Stimulated activated CD8-positive, alpha-beta memory T cell treated with anti-CD3 and anti-CD28 coated beads, Interleukin-2, amount 100 ng/mL, for 48 hours (primary cell): ENCODE results near the gene DCUN1D2.
"Not testable (repeated sequence)": the region's sequence is repeated elsewhere in the genome, so short reads cannot be mapped to it uniquely, and the experiment has no call there.

Experiments used
- DNase-seq, 2 donors: peaks; one replicate each; pipeline ENCODE4 v3.0.0-alpha.2; 2020; ENCODE audit warnings: low read depth in 2 of 2

DCUN1D2 gene

DNA sequence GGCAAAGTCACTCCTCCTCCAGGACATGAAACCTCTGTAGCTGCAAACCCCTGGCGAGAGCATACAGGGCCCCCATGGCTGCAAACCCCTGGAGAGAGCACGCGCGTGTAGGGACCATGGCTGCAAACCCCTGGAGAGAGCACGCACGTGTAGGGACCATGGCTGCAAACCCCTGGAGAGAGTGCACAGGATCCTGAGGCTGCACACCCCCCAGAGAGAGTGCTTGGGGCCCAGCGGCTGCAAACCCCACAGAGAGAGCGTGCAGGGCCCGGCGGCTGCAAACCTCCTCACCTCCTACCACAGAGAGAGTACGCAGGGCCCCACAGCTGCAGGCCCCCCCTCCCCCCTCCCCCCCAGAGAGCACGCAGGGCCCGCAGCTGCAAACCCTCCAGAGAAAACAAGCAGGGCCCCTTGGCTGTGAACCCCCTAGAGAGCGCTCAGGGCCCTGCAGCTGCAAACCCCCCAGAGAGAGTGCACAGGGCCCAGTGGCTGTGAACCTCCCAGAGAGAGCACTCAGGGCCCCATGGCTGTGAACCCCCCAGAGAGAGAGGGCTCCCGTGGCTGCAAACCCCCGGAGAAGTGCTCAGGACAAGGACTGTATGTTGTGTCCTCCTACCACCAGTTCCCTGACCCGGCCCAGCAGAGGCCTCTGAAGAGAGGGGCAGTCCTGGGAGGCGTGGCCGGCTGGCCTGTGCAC is 44.6 kb downstream of the DCUN1D2 start:
- DNase-seq = no peak

DNA sequence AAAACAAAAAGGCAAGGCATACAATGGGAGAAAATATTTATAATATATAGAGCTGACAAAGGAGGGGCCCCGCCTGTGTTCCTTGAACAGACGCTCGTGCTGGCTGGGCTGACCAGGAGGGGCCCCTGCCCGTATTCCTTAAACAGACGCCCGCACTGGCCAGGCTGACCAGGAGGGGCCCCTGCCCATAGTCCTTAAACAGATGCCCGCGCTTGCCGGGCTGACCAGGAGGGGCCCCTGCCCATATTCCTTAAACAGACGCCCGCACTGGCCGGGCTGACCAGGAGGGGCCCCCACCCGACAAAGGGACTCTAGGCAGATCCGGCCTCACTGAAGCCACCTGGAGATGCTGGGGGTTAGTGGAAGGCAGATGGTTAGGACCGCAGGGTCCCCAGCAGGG is 46.5 kb downstream of the DCUN1D2 start:
- DNase-seq = no peak

DNA sequence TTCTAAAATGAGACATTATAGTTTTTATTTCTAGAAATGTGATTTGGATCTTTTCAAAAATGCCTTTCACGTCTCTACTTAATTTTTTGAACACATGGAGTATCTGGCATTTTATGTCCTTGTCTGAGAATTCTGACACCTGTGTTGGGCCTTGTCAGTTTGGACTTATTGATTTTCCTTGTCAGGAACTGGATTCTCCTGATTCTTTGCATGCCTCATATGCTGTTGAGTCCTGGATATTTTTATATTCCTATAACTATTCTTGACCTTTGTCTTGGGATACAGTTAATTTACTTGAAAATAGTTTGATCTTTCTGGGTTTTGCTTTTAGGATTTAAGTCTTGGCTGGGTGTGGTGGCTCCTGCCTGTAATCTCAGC is 47.5 kb downstream of the DCUN1D2 start:
- DNase-seq = no peak

DNA sequence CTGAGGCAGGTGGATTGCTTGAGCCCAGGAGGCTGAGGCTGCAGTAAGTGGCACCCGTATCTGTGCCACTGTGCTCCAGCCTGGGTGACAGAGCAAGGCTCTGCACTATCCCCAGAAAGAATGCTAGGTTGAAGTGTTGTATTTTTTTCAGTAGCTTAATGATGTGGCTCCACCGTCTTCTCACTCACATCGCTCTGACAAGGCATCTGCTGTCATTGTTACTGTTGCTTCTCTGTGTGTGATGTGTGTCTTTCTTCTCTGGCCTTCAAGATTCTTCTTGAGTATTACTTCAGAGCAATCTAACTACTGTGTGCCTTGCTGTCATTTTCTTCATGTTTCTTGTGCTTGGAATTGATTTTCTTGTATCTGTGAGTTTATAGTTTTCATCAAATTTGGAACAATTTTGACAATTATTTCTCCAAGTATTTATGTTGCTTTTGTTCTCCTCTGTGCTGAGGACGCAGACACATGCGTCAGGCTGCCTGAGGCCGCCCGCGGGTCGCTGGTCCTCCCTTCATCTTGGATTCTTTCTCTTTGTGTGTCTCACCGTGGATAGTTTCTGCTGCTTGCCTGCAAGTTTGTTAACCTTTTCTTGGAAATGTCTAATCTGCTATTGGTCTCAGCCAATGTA is 48.0 kb downstream of the DCUN1D2 start:
- no peak for DNase-seq

DNA sequence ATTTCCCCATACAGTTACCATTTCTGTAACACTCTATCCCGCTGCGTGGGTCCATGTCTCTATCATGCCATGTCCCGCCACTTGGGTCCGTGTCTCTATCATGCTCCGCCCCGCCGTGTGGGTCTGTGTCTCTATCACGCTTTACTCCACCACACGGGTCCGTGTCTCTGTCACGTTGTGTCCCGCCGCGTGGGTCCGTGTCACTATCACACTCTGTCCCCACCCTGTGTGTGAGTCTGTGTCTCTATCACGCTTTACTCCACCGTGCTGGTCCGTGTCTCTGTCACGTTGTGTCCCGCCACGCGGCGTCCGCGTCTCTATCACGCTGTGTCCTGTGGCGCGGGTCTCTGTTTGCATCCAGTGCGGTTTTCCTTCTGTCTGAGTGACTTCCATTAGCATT is 48.9 kb downstream of the DCUN1D2 start:
- DNase-seq = no peak

DNA sequence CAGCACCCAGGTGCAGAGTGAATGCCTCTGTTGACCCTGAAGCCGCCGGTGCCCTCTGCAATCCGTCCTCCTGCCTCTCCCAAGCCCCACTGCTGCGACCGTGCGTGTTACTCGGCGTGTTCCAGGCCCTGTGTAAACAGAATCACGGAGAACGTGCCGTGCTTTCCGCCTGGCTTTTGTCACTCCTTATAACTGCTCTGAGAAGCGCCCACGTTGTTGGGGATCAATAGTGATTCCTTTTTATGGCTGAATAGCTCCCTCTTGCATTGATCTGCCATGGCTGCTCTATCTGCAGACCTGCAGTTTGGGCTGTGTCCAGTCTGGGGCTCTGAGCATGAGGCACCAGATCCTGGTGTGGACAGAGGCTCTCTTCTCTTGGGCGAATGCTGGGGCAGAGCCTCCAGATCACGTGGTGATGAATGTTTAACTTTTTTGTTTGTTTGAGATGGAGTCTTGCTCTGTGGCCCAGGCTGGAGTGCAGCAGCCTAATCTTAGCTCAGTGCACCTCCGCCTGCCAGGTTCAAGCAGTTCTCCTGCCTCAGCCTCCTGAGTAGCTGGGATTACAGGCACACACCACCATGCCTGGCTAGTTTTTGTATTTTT is 53.0 kb downstream of the DCUN1D2 start:
- no peak for DNase-seq

DNA sequence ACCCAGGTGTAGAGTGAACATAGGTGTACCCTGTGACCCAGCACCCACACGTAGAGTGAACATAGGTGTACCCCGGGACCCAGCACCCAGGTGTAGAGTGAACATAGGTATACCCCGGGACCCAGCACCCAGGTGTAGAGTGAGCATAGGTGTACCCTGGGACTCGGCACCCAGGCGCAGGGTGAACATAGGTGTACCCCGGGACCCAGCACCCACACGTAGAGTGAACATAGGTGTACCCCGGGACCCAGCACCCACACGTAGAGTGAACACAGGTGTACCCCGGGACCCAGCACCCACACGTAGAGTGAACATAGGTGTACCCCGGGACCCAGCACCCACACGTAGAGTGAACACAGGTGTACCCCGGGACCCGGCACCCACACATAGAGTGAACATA is 53.6 kb downstream of the DCUN1D2 start:
- not testable (repeated sequence) for DNase-seq

DNA sequence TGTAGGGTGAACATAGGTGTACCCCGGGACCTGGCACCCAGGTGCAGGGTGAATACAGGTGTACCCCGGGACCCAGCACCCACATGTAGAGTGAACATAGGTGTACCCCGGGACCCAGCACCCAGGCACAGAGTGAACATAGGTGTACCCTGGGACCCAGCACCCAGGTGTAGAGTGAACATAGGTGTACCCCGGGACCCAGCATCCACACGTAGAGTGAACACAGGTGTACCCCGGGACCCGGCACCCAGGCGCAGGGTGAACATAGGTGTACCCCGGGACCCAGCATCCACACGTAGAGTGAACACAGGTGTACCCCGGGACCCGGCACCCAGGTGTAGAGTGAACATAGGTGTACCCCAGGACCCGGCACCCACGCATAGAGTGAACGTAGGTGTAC is 54.6 kb downstream of the DCUN1D2 start:
- DNase-seq = not testable (repeated sequence)

DNA sequence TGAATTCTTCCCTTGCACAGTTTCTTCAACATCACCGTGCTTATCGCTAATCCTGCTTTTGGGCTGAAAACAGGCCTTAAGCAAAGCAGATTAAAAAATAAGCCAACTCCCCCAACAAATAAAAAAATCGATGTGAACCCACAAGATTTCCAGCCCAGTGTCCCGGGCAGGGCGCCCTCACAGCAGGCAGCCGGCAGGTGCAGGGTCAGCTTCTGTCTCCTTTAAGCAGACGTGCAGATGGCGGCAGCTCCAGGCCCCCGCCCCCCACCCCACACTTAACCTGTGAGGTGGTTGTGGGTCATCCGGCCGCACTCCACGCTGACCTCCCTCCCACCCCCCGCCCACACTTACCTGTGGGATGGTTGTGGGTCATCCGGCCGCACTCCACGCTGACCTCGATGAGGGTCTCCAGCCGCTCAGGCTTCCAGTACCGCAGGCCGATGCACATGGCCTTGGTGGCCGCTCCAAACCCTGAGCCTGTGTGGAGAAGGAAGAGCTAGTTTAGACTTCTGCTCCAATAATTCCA is 57.1 kb downstream of the DCUN1D2 start:
- DNase-seq = no peak

DNA sequence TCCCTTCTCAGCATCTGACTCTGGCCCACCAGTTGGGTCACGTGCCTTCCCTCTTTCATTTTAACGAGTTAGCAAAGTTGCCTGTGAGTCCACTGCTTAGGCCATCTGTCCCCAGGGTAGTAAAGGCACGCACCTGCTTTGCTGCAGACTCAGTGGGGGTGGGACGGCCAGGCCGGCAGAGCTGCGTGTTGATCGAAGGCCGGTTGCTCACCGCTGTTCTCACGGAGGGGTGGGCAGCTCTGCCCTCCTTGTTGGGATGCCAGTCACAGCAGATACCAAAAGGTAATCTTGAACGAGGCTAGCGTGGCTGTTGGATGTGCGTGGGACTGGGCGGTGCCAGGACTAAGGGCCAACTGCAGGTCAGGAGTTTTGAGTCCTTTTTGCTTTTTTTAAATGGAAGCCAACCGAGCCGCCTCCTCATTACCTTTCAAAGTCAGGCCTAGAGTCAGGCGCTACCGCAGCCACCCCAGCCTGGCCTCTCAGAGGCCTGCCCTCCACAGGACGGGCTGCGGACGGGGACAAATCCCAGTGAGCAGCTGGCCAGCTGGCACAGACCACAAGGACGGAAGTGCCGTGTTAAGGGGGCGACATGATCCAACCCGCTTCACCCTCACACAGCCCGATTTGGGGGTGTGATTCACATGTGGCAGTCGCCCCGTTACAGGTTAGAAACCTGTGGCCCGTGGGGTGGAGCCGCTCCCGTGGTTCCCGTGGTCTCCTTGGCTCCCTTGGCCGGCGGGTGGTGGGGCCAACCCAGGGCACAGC is 57.8 kb downstream of the DCUN1D2 start:
- DNase-seq = no peak

DNA sequence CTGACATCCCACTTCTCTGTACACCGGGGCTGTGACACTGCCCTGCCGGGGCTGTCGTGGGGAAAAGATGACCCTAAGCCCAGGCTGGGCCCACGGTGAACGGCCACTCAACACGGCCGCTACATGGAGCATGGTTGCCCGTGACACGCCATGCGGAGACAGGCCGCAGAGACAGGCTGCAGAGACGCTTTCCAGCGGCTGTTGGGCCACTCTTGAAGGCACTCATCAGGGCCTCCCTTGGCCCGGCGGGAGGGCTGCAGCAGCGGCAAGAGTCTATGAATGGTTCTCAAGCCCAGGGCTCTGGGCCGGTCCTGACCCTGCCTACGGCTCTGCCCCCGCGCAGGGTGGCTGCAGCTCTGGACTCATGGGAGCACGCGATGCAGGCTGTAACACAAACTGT is 59.3 kb downstream of the DCUN1D2 start:
- DNase-seq = no peak

DNA sequence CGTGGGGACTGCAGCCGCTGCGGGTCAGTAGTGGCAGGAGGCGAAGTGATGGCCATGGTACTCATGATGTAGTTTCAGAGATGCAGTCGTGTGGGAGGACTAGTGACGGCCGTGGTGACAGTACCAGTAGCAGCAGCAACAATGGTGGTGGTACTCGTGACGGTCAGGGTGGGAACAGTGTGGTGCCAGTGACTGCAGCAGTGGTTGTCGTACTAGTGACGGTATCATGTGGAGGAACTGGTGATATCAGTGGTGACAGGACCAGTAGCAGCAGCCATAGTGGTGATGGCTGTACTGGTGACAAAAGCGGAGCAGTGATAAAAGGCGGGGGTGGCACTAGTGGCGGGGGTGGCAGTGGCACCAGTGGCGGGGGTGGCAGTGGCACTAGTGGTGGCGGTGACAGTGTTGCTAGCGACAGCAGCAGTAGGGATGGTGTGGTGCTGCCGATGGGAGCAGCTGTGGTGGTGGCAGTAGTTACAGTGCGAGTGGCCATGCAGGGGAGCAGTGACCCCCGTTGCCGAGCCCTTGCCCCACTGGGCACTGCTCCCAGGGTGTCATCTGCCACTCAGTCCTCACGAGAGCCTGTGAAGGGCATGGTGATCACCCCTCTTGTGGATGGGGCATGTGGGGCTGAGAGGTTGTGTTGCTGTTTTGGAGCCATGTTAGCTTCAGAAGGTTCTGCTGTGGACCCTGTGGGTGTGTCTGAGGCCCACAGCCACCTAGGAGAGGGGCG is 60.0 kb downstream of the DCUN1D2 start:
- DNase-seq = no peak

DNA sequence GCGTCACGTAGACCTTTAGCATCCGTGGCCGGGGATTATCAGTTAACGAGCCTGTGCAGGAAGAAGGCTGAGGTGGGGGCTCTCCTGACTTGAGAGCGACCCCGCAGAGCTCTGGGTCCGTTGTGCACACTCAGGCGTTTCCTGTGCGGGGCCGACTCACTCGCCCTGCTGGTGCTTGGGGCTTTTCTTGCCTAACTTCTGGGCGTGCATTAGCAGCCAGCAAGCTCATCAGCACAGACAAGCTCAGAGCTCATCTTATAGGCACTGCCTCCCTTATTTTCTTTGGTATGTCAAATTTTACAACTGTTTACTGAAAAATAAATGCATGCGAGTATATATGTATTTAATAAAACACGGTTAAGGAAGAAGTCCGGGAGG is 60.9 kb downstream of the DCUN1D2 start:
- DNase-seq = no peak

DNA sequence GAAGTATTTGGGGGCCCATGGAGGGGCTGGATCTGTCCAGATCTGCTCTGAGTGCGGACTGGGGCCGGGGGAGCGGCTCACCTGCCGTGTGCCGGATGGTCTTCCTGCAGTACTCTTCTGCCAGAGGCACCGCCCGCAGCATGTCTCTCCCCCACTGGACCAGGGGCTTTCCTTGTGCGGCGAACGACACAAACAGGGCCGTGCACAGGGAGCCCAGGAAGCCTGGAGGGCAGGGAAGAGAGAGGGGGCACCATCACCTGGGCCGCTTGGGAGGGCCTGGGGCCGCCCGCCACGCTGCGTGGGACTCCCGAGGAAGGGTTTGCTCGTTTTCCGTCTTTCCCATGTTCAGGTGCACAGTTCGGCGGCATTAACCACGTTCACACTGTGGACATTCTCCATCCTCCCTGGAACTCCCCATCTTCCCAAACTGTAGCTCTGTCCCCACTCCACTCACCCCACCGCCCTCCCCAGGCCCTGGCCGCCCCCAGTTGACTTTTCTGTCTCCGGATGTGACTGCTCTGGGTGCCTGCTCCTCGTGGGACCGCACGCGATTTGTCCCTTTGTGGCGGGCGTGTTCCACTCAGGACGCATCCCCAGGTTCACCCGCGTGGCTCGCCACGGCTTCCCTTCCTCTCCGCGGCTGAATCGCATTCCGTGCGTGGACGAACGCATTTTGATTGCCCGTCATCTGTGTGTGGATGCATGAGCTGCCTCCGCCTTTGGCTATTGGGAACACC is 61.5 kb downstream of the DCUN1D2 start:
- no peak for DNase-seq

DNA sequence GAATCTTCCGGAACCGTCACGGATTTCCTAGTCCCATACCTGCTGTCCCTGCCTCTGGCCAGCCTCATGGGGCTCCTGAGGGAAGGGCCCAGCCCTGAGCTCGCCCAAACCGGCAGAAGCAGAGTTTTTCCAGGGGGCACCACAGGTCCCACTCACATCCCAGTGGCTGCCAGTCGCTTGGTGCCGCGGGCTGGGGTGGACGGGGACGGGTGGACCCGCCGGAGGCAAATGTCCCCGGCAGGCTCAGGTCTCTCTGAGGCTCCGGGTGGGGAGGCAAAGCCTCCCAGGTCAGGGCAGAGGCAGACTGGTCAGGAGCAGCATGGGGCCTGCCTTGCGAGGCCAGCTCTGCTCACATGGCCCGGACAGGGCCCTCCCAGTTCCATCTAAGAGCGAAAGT is 62.0 kb downstream of the DCUN1D2 start:
- no peak for DNase-seq

DNA sequence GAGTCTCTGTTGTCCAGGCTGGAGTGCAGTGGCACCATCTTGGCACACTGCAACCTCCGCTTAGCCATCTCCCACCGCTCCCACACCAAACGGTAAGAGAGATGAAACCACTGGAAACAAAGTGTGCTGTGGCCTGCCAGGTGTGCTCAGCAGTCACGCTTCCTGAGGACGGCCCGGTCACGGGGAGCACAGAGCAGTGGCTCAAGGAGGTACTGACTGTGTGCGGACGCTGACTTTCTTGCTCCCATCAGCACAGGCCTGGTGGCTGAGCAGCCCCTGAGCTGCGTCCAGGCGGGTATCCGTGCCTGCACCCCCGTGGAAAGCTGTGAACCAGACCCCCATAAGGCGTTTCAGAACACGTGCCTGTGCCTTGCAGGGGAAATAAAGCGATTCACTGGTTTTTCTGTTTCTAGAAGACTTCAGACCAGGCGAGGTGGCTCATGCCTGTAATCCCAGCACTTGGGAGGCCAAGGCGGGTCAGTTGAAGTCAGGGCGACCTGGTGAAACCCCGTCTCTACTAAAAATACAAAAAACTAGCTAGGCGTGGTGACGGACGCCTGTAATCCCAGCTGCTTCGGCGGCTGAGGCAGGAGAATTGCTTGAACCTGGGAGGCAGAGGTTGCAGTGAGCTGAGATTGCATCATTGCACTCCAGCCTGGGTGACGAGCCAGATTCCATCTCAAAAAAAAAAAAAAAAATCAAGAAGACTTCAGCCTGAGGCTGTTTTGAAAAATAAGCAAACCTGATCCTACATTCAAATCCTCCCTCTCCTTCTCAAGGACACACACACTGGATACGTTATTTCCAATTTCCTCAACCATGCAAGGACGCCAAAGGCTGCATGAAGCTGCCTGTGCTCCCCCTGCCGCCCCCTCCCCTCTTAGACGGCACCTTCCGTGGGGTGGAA is 62.7 kb downstream of the DCUN1D2 start:
- DNase-seq = no peak

DNA sequence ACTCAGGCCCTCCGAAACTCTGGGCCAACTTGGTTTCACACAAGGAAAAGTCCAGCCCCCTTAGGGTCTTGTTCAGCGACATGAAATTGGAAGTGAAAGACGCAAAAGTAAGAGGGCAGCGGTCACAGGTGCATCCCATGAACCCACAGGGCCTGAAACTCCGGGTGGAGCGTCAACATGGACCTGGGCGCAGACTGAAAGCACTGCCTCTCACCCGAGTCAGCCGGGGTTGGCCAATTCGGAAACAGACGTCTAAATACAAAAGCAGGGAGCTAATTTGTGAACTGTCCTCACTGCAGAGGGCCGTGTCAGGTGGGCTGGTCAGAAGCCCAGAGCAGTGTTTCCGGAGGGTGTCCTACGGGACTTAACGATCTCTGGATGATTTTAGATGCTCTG is 63.9 kb downstream of the DCUN1D2 start:
- no peak for DNase-seq

DNA sequence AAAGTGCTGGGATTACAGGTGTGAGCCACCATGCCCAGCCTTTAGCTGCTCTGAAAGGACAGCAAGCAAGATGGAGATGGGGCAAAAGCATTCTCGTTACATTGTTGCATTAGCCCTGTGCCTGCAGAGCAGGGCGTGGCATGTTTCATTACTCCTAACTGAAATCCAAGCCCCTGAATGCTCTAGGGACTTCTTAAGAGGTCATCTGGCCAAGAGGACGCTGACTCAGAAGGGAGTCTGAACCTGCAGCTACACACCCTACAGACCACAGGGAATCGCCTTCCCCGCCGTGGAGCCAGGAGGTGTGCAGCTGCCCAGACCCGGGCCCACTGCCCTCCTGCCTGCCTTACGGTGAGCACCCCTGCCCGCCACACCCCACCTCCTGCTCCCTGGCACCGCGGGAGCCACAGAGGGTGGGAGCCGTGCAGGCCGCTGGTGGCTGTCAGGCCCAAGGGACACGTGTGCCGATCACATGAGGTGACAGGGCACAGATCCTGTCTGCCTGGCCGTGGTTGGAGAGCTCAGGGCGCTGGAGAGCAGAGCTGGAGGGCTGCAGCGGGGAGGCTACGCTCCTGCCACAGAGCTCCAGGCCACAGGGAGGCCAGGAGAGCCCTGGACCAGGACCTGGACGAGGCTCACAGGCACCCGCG is 64.4 kb downstream of the DCUN1D2 start:
- DNase-seq = no peak

DNA sequence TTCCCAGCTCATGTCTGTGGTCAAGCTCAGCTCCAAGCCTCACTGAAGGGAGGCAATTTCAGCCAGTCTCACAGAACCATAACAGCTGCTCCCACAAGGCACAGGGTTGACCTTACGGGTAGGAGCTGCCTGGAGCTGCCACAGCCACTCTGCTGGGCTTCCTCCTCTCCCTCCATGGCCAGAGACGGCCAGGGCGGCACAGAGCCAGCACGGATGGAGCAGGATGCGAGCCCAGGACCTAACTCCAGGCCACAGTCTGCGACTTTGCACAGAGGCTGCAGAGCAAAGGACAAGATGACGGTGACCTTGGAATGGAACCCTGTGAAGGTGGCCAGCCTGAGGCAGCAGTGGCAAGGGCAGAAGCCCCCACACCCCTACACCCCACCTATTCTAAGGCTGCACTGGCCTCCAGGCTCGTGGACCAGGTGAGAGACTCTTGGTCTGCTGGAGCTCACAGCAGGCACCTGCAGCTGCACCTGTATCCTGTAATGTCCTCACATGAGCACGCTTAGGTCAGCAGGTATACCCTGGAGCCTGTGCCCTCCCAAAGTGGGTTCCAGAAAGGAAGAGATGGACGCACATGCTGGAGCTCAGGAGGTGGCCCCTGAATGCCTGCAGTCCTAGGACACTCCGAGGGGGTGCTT is 66.9 kb downstream of the DCUN1D2 start:
- DNase-seq = no peak
